SH-SY5Y (cell line): Measurements from ENCODE around the gene NAGPA.

Experiments
- GATA2 ChIP-seq: IDR thresholded peaks from 2 replicates; pipeline ENCODE4 v1.6.1; 2011; ENCODE audit warnings: mild to moderate bottlenecking, low read depth, low read length
- GATA3 ChIP-seq: IDR thresholded peaks from 2 replicates; pipeline ENCODE4 v1.6.1; 2011; ENCODE audit warnings: low read depth, mild to moderate bottlenecking, low read length, moderate library complexity

DNA sequence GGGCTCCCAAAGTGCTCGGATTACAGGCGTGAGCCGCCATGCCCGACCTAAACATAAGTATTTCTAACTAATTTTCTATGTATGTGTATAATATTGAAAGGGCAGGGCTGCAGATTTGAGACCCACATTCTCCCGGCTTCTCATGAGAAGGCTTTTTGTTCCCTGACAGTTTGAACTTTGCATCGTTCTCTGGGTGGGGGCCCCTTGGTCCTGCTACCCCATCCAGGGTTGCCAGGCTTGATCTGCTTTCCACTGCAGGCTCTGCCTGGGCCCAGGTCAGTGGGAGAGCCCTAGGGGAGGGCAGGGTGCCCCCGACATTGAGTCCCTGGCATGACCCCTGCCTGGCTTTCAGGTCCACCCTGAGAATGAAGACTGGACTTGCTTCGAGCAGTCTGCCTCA, 43.3 kb downstream of the NAGPA start:
- TF ChIP-seq GATA3, result no peak
- no peak for TF ChIP-seq GATA2
